ENCODE results near the gene ANKRD9.

Gene ANKRD9

DNA sequence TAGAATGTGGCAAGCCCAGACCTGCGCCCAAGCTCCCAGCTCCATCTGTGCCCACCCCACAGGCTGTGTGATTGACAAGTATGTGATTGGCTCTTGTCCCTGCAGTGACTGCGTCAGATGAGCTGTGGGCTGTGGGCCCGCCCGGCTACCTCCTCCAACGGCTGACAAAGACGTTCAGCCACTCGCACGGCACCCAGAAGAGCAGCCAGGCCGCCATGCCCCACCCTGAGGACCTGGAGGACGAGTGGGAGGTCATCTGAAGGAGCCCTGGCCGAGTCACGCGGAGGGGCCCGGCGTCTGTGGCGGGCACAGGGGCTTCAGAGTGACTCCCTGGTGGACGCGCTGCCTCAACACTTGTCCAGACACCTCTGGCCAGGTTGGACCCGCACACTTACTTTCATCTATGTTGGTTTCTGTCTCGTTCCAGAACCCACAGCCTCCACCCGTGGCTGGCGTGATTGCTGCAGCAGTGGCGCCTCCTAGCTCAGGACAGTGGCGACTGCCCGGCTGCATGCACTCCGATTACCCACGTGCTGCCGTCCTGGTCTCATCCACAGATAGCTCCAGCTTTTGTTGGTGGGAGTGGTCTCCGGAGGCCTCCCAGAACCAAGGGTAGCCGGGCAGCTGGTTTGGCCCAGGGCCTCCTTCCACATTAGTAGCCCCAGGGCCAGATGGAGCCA, 11.4 kb downstream of the ANKRD9 start:
- no peak for DNase-seq

DNA sequence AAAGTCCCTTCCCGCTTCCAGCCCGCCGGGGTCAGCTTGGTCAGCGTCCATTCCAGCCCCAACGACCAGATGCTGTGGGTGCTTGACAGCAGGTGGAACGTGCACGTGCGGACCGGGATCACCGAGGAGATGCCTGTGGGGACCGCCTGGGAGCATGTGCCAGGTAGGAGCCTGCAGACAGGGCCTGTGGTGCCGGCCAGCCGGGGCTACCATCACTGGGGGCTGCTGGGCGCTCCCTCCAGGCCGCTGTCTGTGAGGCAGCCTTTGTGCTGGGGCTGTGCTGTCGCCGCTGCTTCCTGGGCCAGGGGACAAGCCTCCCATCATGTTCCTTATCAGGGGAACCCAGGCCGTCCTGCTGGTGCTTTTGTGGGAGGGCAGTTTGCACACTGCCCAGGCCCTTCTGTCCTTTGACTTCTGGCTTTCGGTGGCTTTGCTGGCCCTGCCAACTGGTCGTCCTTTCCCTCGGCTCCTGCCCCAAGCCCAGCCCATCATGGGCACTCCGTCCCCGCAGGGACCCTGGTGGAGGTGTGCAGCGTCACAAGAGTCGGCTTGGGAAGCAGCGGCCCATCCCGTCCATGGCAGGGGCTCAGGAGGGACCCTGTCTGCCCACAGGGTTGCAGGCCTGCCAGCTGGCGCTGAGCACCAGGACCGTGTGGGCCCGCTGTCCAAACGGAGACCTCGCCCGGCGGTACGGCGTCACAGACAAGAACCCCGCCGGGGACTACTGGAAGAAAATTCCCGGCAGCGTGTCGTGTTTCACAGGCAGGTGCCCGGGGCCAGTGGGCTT, 12.4 kb downstream of the ANKRD9 start:
- no peak for DNase-seq

DNA sequence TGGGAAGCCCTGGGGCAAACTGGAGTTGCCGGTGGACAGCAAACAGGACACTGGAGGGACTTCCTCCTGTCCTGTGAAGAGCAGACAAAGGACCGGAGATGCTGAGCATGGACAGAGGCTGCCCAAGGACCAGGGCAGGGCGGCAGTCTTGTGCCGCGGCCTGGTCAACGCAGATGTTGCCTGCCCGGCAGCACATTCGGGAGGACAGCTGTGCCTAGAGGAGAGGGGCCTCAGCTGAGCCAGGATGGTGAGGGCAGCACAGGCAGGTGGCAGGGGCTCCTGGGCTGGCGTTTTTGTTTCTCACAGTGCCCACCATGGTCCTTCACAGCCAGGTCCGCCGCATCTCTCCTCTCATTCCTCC, 13.3 kb downstream of the ANKRD9 start:
- DNase-seq = no peak

DNA sequence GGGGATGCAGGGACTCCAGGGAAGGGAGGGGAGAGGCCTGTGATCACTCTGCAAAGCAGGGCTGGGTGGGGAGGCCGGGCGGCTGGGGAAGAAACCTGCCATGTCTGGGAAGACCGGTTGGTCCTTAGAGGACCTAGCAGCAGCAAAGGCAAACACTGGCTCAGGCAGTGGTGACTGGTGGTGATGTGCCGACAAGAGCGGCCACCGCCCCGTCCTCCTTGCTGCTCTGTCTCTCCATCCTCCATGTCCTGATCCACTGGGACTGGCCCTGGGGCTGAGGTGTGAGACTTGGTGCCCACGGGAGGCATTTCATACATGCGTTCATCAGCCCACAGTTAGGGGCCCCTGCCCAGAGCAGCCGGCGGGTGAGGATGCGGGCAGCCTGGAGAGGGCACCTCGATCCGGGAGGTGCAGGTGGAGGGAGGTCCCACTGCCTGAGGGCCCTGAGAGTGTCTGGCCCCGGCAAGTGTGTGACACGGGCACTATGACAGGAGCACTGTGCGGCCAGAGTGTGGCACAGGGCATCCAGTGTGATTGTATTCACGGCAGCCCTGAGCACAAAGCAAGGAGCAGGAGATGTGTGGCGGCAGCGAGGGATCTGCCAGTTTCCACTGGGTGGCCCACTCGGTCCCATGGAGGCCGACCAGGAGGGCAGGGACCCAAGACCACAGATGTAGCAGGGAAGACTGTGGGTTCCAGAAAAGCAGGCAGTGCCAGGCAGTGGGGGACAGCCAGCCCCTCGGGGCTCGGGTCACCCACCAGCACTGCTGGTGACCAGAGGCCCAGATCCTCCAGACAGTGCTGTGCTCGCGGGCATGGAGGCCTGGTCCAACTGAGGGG, 13.9 kb downstream of the ANKRD9 start:
- no peak for DNase-seq

DNA sequence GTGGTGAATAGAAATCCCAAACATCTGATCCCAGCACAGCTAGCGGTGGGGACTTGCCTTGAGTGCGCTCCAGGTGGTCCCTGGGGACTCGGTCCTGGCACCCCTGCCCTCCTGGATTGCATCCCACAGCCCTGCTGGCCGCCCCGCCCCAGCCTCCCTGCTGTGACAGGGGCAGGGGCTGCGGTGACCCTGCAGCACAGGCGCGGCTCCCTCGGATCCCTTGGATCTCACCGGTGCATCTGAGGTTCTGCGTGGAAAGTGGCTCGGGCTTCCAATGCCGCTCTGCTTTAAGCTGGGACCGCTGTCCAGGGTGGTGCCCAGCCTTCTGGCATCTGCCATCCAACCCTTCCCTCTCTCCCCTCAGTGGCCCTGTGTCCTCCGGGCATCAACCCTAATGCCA, 16.0 kb downstream of the ANKRD9 start:
- DNase-seq = no peak

DNA sequence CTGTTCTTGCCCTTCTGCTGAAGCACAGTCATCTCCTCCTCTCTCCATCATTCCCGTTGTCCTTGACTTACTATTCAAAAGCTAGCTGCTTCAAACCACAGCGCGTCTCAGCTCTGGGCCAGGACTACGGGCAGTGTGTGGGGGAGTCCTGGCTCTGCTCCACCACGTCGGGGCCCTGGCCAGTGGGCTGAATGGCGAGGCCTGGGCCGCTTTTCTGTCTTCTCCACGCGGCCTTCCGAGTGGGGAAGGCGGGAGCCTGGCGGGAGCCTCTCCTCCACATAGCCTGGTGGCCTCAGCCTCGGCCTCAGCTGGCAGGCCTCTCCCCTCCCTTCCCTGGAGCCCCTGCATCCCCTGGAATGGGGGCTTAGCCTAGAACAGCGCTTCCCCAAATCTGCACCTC, 16.5 kb downstream of the ANKRD9 start:
- DNase-seq = no peak

DNA sequence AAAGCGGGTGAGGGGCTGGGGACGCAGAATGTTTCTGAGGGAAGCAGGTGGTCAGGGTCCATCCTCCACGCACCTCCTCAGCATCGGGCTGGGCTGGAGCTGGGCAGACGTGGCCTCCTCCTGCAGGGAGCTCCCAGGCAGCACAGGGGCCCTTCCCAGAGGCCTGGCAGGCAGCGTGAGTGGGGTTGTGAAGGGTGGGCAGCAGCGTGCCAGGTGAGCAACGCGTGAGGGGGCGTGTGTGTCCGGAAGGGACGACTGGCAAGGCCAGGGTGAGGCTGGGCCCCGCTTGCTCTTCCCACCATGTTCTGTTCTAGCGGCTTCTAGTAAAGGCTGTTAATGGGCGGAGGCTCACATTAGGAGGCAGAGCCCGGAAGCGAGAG, 17.1 kb downstream of the ANKRD9 start:
- no peak for DNase-seq

DNA sequence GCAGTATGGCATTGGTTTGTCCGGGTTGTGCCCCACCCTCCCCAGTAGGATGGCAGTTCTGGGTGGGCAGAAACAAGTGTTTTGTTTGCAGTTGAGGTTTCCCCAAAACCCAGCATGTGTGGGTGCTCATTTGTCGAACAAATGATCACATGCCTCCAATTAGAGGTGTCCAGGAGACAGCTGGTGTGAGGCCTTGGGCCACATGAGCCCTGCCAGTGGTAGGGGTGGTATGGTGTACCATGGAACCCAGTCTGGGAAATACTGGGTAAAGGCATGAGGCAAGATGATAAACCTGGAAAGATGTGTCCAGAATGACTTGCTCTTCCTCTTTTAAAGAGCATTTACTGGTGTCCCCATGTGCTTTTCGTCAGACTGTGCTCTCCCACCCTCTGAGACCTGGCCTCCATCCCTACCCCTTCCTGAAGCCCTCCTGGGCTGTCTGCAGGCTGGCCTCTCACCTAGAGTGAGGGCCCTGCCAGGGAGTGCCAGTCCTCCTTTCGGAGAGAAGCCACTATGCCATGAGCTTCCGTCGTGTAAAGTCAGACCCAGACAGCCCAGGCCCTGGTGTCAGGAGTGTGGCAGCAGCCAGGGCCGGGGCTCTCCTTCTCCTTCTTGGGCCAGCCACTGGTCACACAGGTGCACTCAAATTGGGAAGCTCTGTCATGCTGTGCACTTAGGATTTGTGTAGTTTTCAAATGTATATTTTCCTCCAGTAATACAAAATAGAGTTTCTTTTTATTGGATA, 17.6 kb downstream of the ANKRD9 start:
- DNase-seq = no peak

DNA sequence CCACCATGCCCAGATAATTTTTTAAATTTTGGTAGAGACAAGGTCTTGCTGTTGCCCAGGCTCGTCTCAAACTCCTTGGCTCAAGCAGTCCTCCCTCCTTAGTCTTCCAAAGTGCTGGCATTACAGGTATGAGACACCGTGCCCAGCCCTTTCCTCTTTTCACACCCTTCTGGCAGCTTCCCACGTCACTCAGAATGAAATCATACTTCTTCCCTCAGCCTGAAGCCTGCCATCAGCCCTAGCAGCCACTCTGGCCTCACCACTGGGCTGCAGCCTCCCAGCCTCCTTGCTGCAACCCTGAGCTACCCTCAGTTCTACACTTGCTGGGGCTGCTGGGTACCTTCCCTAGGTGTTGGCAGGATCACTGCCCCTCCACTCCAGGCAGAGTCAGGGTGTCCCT, 18.2 kb downstream of the ANKRD9 start:
- DNase-seq = no peak

DNA sequence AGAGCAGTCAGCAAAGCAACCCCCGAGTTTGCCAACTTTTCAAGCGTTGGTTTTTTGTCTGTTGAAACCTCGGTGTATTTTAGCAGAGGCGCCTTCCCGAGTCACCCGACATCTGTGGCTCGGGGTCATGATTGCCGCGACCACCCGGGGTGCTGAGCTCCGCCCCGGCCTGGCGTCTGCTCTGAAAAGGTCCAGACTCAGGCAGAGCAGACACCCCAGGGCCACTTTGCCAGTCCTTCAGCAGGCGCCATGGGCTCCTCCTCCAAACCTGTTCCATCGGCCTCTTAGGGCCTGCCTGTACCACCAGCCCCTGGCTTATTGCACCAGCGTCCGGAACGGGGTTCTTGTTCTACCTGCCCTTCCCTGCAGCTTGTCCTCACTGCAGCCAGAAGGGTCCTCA, 19.1 kb downstream of the ANKRD9 start:
- no peak for DNase-seq

DNA sequence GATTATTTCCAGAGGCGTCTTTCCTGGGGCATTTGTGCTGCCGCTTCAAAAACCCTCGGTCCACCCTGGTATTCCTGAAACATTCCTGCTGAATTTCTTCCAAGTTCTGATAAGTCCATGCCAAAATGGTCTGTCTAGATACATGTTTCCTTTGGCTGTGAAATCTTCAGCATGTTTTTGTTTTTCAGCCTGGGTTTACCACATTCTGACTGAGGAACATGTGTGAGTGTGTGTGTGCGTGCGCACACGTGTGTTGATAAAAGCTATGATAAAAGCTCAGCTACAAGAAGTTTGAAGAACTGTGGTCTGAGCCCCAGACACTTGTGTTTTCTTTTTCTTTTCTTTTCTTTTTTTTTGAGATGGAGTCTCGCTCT, 22.4 kb downstream of the ANKRD9 start:
- DNase-seq = no peak

DNA sequence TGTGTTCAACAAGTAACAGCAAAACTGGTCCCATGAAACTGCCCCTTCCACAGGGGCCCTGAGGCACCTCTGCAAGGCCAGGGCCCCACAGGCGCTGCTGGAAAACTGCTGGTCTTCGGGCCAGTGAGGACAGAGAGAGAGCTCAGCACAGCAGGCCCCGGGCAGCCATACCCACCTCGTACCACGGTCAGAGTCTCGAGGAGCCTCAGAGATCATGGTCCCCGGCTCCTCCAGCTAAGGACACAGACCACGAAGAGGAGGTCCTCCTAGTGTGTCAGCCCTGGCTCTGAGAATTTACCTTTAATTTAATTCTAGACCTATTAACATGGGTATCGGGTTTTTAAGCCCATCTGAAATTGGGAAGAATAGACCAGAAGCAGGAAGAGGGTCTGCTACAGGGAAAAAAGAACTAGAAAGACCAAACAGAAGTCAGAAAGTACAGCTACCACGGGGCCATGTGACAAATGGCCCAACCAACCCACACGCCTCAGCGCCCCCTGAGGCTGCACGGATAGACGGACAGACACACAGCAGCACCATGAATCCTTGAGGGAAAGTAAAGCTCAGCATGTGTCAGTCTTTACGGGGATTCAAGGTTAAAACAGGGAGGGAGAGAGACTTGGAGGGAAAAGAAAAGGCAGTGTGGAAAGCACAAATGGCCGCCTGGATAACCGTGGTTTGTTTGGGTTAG, 22.9 kb downstream of the ANKRD9 start:
- DNase-seq = no peak

DNA sequence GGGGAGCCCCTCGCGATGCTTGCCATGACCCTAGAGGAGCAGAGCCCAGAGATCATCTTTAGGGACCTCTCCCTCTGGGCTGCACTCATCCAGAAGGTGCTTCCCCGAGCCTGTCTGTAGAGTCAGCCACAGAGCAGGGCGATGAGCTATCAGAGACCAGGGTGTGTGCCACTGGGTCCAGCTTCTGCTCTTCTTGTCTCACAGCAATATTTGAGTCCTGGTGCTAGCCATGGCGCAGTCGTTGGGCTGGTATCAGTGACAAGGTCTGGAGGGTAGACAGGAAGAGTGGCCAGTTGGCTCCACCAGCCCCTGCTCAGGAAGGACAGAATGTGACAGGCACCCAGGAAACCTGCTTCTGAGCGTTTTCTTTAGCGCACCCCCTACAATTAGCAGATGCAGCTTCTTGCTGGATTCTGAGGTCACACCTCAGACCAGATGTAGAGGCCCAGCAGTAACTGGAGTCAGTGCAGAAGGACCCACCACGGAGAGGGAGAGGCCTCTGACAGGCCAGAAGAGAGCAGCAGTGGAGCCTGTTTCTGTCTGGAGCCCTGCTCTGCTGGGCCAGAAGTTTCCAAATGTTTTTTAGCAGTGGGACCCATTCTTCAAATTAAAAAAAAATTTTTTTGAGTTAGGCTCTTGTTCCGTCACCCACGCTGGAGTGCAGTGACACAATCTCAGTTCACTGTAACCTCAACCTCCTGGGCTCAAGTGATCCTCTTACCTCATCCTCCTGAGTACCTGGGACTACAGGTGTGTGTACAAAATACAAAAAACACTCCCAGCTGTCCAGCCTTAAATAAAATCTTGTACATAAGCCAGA, 23.7 kb downstream of the ANKRD9 start:
- DNase-seq = no peak

DNA sequence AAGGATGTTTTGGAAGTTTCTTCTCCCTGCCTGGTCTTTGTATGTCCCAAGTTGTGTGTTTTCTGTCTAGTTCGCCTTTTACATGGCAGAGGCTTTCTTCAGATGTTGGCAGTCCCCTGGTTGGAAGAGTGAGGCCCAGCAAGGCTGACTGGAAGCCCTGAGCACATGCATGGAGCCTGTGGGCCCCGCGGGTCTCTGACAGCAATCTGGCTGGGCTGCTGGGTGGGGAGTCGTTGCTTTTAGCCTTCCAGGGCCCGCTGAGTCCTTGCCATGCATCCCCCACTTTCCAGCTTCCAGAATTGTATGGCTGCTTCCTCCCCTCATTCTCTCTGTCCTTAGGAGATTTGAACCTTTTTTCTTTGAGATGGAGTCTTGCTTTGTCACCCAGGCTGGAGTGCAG, 25.3 kb downstream of the ANKRD9 start:
- no peak for DNase-seq

DNA sequence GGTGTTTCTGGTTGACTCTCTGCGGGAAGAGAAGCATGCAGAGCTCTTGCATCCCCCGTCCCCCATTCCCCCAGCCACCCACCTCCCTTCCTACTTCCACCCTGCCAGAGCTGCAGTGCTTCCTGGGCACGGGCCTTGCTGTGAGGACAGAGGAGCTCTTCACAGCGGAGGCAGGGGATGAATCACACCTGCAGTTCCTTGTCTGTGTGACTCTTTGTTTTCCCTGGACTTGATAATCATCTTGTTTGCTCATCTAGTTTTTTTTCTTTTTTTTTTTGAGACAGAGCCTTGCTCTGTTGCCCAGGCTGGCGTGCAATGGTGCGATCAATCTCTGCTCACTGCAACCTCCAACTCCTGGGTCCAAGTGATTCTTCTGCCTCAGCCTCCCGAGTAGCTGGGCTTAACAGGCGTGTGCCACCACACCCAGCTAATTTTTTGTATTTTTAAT, 27.8 kb downstream of the ANKRD9 start:
- no peak for DNase-seq

DNA sequence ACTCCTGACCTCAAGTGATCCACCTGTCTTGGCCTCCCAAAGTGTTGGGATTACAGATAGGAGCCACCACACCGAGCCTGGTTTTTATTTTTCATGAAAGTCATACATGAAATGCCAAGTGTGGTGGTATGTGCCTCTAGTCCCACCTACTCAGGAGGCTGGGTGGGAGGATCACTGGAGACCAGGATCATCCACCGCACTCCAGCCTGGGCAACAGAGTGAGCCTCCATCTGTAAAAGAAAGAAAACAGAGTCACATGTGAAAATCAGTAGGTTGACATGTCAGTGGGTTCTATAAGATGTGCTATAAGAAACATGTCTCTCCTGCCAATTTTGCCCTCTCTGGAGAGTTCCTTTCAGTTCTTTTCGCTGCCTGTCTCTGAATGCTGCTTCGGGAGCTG, 28.2 kb downstream of the ANKRD9 start:
- no peak for DNase-seq

DNA sequence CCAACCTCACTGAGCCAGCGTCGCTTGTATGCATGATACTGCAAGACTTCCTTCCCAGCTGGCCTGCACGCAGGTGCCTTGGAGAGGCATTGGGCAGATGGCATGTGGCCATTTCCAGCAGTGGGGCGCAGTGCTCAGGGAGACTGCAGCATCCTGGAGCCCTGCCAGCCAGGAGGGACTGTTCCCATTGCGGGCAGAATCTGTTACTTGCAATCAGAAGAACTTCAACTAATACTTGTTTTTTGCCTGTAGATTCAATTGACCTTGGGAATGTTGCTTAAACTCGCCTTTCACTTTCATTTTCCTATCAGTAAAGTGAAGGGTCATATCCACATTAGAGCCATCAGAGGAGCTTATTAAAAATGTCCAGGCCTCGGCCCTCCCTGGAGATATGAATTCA, 29.8 kb downstream of the ANKRD9 start:
- DNase-seq = no peak

DNA sequence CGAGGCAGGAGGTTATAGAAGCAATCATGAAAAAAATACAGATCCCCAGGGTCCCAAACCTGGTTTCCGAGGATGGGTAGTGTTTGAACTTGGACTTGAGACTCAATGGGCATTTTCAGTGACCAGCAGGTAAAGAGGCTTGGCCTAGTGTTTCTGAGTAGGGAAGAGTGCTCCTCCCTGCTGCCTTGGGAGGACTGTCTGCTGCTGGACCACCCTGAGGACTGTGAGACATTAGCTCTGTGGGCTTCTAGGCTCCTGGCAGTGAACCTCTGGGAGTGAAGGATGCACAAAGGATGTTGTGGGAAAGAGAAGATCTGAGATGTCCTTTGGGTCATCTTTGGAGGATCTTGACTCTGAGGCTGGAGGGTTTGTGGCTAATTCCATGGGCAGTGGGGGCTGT, 30.5 kb downstream of the ANKRD9 start:
- DNase-seq = no peak

DNA sequence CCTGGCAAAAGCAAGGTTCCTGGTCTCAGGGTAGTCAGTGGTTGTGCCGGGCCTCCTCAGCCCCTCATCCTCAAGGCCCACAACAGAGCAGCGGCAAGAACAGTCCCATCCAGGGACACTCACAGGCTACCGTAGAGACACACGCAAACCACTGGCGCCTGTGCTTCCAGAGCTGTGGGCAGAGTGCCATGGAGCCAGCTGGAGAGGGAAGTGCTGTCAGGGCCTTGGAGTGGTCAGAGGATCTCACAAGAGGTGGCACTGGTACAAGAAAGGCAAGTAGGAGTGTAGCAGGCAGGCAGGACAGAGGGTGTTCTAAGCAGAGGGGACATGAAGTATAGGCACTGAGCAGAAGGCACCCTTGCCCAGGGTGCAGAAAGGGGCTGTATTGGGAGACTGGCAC, 34.6 kb downstream of the ANKRD9 start:
- no peak for DNase-seq

DNA sequence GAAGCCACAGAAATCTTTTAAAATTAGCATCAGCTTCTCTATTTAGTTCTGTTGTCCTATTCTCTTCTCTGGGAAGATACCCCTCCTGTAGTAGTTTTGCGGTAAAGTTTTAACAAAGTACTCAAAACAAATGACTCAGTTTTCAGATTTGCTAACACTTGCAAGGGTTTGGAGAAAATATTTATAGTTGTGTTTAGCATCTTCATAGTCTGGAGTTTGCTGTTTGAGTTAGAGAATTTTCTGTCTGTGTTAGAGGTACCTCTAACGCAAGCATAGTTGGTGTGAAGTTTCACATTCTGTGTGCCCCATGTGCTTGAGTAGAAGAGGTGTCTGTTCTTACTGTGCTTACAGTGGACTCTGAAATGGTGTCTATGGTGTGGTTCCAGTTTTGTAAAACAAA, 36.0 kb downstream of the ANKRD9 start:
- no peak for DNase-seq

DNA sequence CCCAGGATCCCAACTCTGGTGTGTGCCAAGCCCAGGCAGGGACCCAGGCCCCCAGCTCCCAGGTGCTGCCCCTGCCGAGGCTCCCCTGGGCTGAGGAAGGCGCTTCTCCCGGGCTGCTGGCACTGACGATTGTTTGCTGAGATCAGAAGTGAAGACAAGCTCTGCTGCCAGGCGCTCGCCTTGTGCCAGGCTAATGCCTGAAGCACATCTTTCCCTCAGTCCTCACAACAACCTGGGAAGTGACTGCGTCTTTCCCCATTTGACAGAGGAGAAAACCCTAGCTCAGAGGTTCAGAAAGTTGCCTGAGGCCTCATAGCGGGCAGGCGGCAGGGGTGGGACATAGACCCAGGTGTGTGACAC, 36.8 kb downstream of the ANKRD9 start:
- DNase-seq = no peak

Data from stimulated activated CD4-positive, alpha-beta T cell treated with anti-CD3 and anti-CD28 coated beads, Interleukin-4, amount 100 ng/mL, for 1 hour (primary cell).